Measurements from ENCODE around the gene SDCCAG8. TPM values are rescaled to one million over a fixed set of nuclear protein-coding genes. Genes with fewer than 3 reads are reported as not detected.

Gene SDCCAG8
- total RNA-seq, 2 donors from 2014 or later = 41.7 to 55.6 TPM

DNA sequence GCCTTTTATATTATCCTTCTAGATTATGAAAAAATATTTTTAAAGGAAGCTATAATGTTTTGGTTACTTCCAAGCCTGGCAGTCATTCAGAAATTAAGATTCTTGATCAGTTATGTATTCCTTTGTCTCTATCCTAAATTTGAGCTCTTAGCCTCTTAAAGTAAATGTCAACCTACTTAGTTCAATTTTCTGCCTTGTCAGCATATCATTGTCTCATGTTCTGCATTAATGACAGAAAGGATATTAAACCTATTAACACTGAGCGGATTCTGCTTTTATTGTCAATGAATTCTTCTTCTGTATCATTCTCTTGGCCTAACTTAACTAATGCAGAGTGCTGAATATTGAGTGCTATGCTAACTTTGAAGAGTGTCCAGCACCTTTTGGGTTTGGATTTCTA lies 56.0 kb downstream of the SDCCAG8 start:
- DNase-seq (ENCODE audit: low spot score) = no peak
- H3K9me3 ChIP-seq = no peaks in the 10 kb centered on the region
- H3K4me1 ChIP-seq (replicated peaks) = peaks cover 4% of the 10 kb centered on the region
- no peak overlapping the region for H3K27ac ChIP-seq
- WGBS = 97% methylated on average over 1 of the region's 1 CpG
- no peak overlapping the region for H3K4me3 ChIP-seq
- intact Hi-C loops (cut with DNase I) = no loop called here
- no peak for TF ChIP-seq POLR2A (IDR thresholded peaks at IDR 0.05)
- no peak for TF ChIP-seq POLR2AphosphoS5 (IDR thresholded peaks at IDR 0.05)
- TF ChIP-seq, protein P1, sequence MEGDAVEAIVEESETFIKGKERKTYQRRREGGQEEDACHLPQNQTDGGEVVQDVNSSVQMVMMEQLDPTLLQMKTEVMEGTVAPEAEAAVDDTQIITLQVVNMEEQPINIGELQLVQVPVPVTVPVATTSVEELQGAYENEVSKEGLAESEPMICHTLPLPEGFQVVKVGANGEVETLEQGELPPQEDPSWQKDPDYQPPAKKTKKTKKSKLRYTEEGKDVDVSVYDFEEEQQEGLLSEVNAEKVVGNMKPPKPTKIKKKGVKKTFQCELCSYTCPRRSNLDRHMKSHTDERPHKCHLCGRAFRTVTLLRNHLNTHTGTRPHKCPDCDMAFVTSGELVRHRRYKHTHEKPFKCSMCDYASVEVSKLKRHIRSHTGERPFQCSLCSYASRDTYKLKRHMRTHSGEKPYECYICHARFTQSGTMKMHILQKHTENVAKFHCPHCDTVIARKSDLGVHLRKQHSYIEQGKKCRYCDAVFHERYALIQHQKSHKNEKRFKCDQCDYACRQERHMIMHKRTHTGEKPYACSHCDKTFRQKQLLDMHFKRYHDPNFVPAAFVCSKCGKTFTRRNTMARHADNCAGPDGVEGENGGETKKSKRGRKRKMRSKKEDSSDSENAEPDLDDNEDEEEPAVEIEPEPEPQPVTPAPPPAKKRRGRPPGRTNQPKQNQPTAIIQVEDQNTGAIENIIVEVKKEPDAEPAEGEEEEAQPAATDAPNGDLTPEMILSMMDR (IDR thresholded peaks at IDR 0.05) = no peak
- H3K36me3 ChIP-seq = no peaks in the 10 kb centered on the region
- H3K27me3 ChIP-seq (replicated peaks; ENCODE audit: insufficient read depth) = no peaks in the 10 kb centered on the region

DNA sequence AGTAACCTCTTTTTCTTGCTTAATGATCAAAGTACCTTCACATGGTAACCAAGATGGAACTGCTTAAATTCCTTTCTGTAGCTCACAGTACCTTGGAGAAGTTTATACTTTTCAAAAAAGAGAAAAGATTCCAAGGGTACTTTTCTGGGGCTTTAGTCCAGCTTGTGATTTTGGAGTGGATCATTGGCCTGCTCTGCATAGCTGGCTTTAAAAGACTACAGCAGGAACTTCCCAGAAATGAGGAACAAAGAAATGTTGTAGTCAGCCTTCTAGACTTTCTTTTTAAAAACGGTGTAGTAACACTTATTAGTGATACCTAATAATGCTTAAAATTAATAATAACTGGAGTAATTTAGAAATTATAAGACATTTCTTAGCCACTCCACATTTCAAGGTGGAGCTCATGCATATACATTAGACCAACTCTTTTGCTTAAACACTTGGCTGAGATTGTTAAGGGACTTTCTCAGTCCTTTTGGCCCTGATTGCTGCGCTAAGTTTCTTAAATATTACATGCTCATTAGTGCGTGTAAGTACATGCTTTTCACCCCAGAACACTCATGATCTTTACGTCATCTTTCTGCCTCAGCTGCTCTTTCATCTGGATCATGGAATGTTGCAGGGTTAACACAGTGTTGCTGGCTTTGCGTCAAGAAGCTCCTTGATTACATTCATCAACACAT lies 57.3 kb downstream of the SDCCAG8 start:
- 92% methylated on average over 5 of the region's 5 CpGs for WGBS
- no peak overlapping the region for H3K4me3 ChIP-seq
- no peak for DNase-seq (ENCODE audit: low spot score)
- H3K9me3 ChIP-seq = no peaks in the 10 kb centered on the region
- H3K27ac ChIP-seq = no peak overlapping the region
- H3K4me1 ChIP-seq (replicated peaks) = peaks cover 4% of the 10 kb centered on the region
- H3K27me3 ChIP-seq (replicated peaks; ENCODE audit: insufficient read depth) = no peaks in the 10 kb centered on the region
- H3K36me3 ChIP-seq = no peaks in the 10 kb centered on the region
- TF ChIP-seq, protein P1 (IDR thresholded peaks at IDR 0.05) = no peak
- no peak for TF ChIP-seq POLR2AphosphoS5 (IDR thresholded peaks at IDR 0.05)
- TF ChIP-seq POLR2A (IDR thresholded peaks at IDR 0.05) = no peak
- intact Hi-C loops (cut with DNase I) = no loop called here

DNA sequence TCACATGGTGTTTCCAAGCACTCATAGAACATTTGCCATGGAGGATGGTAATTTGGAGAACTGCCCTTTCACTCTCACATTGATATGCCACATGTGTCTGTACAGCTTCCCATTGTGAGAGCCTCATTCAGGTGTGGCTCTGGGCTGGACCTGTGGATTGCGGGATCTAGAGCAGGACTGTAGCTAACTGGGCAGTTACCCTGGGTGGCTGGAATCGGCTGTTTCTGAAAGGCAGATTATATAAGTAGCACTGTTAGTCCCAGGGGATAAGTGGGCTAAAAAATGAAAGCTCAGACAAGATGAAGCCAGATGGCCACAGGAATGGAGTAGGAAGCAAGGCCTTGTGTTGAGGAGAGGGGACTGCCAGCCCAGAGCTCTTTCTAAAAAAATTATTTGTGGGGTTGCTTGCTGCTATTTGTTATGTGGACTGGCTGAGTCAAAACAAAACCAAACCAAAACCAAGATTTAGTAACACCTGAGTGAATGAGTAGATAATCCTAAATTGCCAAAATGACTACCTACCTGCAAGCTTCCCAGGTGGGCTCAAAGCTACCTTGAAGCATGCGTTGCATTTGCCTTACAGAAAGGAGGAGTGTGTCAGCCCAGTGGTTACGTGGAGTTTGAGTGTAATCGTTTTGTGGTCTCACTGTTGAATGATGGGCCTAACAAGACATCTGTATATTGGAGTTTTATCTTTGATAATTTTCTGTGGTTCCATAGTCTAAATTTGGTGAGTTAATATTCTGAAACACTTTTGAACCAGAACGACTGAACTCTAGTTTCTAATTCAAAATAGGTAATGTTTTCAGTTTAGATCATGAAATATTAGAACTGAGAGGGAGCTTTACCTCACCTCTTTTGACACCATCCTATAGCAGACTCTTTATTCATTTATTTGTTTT lies 58.0 kb downstream of the SDCCAG8 start:
- intact Hi-C loops (cut with DNase I) = no loop called here
- no peaks in the 10 kb centered on the region for H3K36me3 ChIP-seq
- no peaks in the 10 kb centered on the region for H3K27me3 ChIP-seq (replicated peaks; ENCODE audit: insufficient read depth)
- no peak for DNase-seq (ENCODE audit: low spot score)
- H3K4me3 ChIP-seq = no peak overlapping the region
- WGBS = 96% methylated on average over 6 of the region's 6 CpGs
- H3K27ac ChIP-seq = no peak overlapping the region
- TF ChIP-seq POLR2A (IDR thresholded peaks at IDR 0.05) (no peak), POLR2AphosphoS5 (IDR thresholded peaks at IDR 0.05) (no peak)
- TF ChIP-seq, protein P1 (IDR thresholded peaks at IDR 0.05) = no peak
- no peaks in the 10 kb centered on the region for H3K9me3 ChIP-seq
- H3K4me1 ChIP-seq (replicated peaks) = peaks cover 4% of the 10 kb centered on the region

DNA sequence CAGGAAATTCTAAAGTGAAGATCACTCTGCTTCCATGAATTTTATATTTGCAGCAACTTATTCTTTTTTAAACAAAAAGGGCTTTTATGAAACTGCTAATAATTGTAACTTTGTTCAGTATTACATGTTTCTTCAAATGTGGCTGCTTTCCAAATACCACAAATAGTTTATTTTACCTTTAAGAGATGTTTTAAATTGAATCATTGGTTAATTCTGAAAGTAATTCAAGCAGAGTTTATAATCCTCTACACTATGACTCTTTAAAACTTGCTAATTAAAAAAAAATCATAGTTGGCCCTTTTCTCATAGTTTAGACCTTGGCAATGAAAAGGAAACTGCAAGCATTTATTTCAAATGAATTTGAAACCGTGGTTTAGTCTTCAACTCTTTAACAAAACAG lies 59.6 kb downstream of the SDCCAG8 start:
- Histone ChIP-seq H3K27me3 (replicated peaks; ENCODE audit: insufficient read depth) (no peaks in the 10 kb centered on the region), H3K4me1 (replicated peaks) (peaks cover 4% of the 10 kb centered on the region), H3K4me3 (no peak overlapping the region), H3K27ac (no peak overlapping the region), H3K9me3 (no peaks in the 10 kb centered on the region), H3K36me3 (no peaks in the 10 kb centered on the region)
- no peak for DNase-seq (ENCODE audit: low spot score)
- 32% methylated on average over 1 of the region's 1 CpG for WGBS
- intact Hi-C loops (cut with DNase I) = no loop called here
- TF ChIP-seq POLR2AphosphoS5 (IDR thresholded peaks at IDR 0.05) = no peak
- no peak for TF ChIP-seq POLR2A (IDR thresholded peaks at IDR 0.05)
- TF ChIP-seq, protein P1 (IDR thresholded peaks at IDR 0.05) = no peak
